Endothelial cell of umbilical vein (primary cell): ENCODE data around the gene CHRNB1. TPM values are rescaled to one million over a fixed set of nuclear protein-coding genes. Genes with fewer than 3 reads are reported as not detected.

Experiments used
- BruUV-seq: library from RNA; stranded (reverse); fragments of 400-500 nt; replicated peaks from 2 replicates; lab custom pipeline; 2021; lab: Mats Ljungman, UMichigan
- CTCF ChIA-PET: fragments of 300-600, 350-600 bp; sonication (Branson Sonifier 250); formaldehyde crosslinking; loops from one replicate; lab custom pipeline; 2021; ENCODE audit warnings: antibody characterized with exemption, inconsistent platforms; lab: Charles Lee
- POLR2A ChIA-PET: fragments of 300-600, 350-600 bp; sonication (Branson Sonifier 250); formaldehyde crosslinking; loops from one replicate; lab custom pipeline; 2021; ENCODE audit warnings: antibody characterized with exemption, inconsistent platforms; lab: Charles Lee
- DNase-seq: peaks from one replicate; pipeline ENCODE4 v3.0.0-alpha.2; 2011; ENCODE audit warnings: low read depth, low spot score
- FAIRE-seq: peaks from 2 replicates; lab custom pipeline; 2011; peaks lifted over from hg19 to GRCh38; lab: Jason Lieb, UNC
- H2AFZ ChIP-seq: 2 replicates; pipeline ENCODE4 v1.6.0; 2012; ENCODE audit warnings: low read depth, low read length, control low read depth, inconsistent platforms
- H3K27ac ChIP-seq: 2 replicates; pipeline ENCODE4 v1.5.1; 2011; ENCODE audit warnings: low read depth, mild to moderate bottlenecking, control low read depth, low read length, moderate library complexity; ENCODE audit not compliant: insufficient read depth
- H3K27me3 ChIP-seq, 2 experiments: 2 replicates each; pipeline versions ENCODE4 v1.6.0 to v1.6.1; 2011; ENCODE audit warnings: low read length in 2 of 2, mixed read lengths in 1 of 2; ENCODE audit not compliant: control insufficient read depth in 2 of 2, insufficient read depth in 2 of 2
- H3K36me3 ChIP-seq, 2 experiments: 2 replicates in 1 of 2; 3 replicates in 1 of 2; pipeline ENCODE4 v1.5.1; 2011; ENCODE audit warnings: low read length in 2 of 2, mild to moderate bottlenecking in 1 of 2, moderate library complexity in 1 of 2; ENCODE audit not compliant: control insufficient read depth in 2 of 2, insufficient read depth in 2 of 2; ENCODE audit errors: extremely low read depth in 1 of 2
- H3K4me1 ChIP-seq: 3 replicates; pipeline ENCODE4 v1.5.1; 2011; ENCODE audit warnings: mild to moderate bottlenecking, low read length; ENCODE audit not compliant: control insufficient read depth, insufficient read depth; ENCODE audit errors: extremely low read depth
- H3K4me2 ChIP-seq: 2 replicates; pipeline ENCODE4 v1.6.1; 2011; ENCODE audit warnings: low read length, control low read depth, mixed read lengths; ENCODE audit not compliant: insufficient read depth
- H3K4me3 ChIP-seq, 3 experiments: fragments of 200-600 bp in 1 of 3; sonication (generic), shearing (Covaris generic) in 1 of 3; replicated peaks in 1 of 3; 2 replicates each; pipeline ENCODE4 v1.5.1; 2011 to 2016; ENCODE audit warnings: control low read depth in 3 of 3, low read length in 3 of 3, mild to moderate bottlenecking in 2 of 3, inconsistent platforms in 1 of 3, low read depth in 1 of 3, moderate library complexity in 1 of 3; ENCODE audit not compliant: insufficient read depth in 1 of 3
- H3K79me2 ChIP-seq: 2 replicates; pipeline ENCODE4 v1.6.0; 2012; ENCODE audit warnings: low read length, inconsistent platforms; ENCODE audit not compliant: control insufficient read depth, insufficient read depth
- H3K9ac ChIP-seq: replicated peaks from 2 replicates; pipeline ENCODE3; 2011; ENCODE audit warnings: low read length, control low read depth; ENCODE audit not compliant: insufficient read depth; ENCODE audit errors: extremely low read depth
- H3K9me1 ChIP-seq: replicated peaks from 3 replicates; pipeline ENCODE4 v1.6.0; 2011; ENCODE audit warnings: mild to moderate bottlenecking, low read length; ENCODE audit not compliant: control insufficient read depth, insufficient read depth; ENCODE audit errors: extremely low read depth
- H3K9me3 ChIP-seq: replicated peaks from 2 replicates; pipeline ENCODE4 v1.5.1; 2012; ENCODE audit warnings: low read length, inconsistent platforms; ENCODE audit not compliant: control insufficient read depth, insufficient read depth
- H4K20me1 ChIP-seq: replicated peaks from 2 replicates; pipeline ENCODE3; 2011; ENCODE audit warnings: mild to moderate bottlenecking, low read length; ENCODE audit not compliant: control insufficient read depth, insufficient read depth; ENCODE audit errors: extremely low read depth
- EZH2 ChIP-seq: IDR thresholded peaks from 2 replicates; pipeline ENCODE4 v1.6.1; 2012; ENCODE audit warnings: borderline replicate concordance, low read depth, mild to moderate bottlenecking, moderate library complexity, low read length, inconsistent platforms; ENCODE audit not compliant: severe bottlenecking
- FOS ChIP-seq: IDR thresholded peaks from 2 replicates; pipeline ENCODE4 v1.6.1; 2011; ENCODE audit warnings: mild to moderate bottlenecking, low read length, moderate library complexity, borderline replicate concordance; ENCODE audit not compliant: insufficient read depth
- GATA2 ChIP-seq: IDR thresholded peaks from 2 replicates; pipeline ENCODE4 v1.7.0; 2011; ENCODE audit warnings: low read depth, mild to moderate bottlenecking, moderate library complexity, mixed read lengths, low read length; ENCODE audit not compliant: insufficient read length, insufficient read depth
- JUN ChIP-seq: IDR thresholded peaks from 2 replicates; pipeline ENCODE4 v1.6.1; 2011; ENCODE audit warnings: borderline replicate concordance, low read depth; ENCODE audit not compliant: insufficient read length, insufficient read depth
- MAX ChIP-seq: IDR thresholded peaks from 2 replicates; pipeline ENCODE4 v1.6.1; 2011; ENCODE audit not compliant: insufficient read depth, insufficient read length
- MYC ChIP-seq: IDR thresholded peaks from one replicate; pipeline ENCODE4 v1.6.1; 2011; ENCODE audit warnings: mild to moderate bottlenecking, low read depth, low read length
- POLR2A ChIP-seq: IDR thresholded peaks from 2 replicates; pipeline ENCODE4 v1.6.1; 2012; ENCODE audit warnings: low read depth, mild to moderate bottlenecking, control low read depth, low read length
- POLR2AphosphoS5 ChIP-seq: IDR thresholded peaks from 2 replicates; pipeline ENCODE4 v1.6.1; 2012; ENCODE audit warnings: low read depth, mild to moderate bottlenecking, control low read depth, low read length, moderate library complexity; ENCODE audit not compliant: insufficient read depth
- dilution Hi-C: fragments of 300-500 bp; cut with MboI; formaldehyde crosslinking; loops from one replicate; pipeline ENCODE4 v1.15.0; 2019; ENCODE audit warnings: low sequenced_read_pairs; ENCODE audit not compliant: extremely low pct_ligation_motif_present
- intact Hi-C: fragments of 100-400 bp; cut with micrococcal nuclease; formaldehyde crosslinking; loops from one replicate; pipeline ENCODE4 v1.10.0; 2022
- polyA plus RNA-seq, 4 experiments: library from polyadenylated mRNA; depleted of rRNA in 3 of 4; stranded (reverse) in 3 of 4; unstranded in 1 of 4; fragments of >200 nt; gene quantifications; 2 replicates each; pipeline versions ENCODE4 v1.2.1 to v1.2.3, GENCODE V29; 2011 to 2012; ENCODE audit warnings: missing spikeins in 1 of 4
- total RNA-seq: library from RNA; stranded (reverse); gene quantifications from 2 replicates; pipeline ENCODE4 v1.2.3, GENCODE V29; 2021
- TF ChIP-seq, protein P1 (sequence below), 2 donors: IDR thresholded peaks; 1 replicate in 1 of 2; 2 replicates in 1 of 2; pipeline ENCODE4 v1.5.1; 2011; ENCODE audit warnings: low read length in 2 of 2, mild to moderate bottlenecking in 2 of 2, moderate library complexity in 2 of 2, control low read depth in 1 of 2, inconsistent platforms in 1 of 2, low read depth in 1 of 2; ENCODE audit not compliant: insufficient read depth in 1 of 2; ENCODE audit errors: extremely low read depth in 1 of 2

The CHRNB1 gene
- total and polyA plus RNA-seq, 2 donors (not counting 3 experiments of a cell fraction or from before 2014, with no cell fraction given): 5.6 to 9.3 TPM

DNA sequence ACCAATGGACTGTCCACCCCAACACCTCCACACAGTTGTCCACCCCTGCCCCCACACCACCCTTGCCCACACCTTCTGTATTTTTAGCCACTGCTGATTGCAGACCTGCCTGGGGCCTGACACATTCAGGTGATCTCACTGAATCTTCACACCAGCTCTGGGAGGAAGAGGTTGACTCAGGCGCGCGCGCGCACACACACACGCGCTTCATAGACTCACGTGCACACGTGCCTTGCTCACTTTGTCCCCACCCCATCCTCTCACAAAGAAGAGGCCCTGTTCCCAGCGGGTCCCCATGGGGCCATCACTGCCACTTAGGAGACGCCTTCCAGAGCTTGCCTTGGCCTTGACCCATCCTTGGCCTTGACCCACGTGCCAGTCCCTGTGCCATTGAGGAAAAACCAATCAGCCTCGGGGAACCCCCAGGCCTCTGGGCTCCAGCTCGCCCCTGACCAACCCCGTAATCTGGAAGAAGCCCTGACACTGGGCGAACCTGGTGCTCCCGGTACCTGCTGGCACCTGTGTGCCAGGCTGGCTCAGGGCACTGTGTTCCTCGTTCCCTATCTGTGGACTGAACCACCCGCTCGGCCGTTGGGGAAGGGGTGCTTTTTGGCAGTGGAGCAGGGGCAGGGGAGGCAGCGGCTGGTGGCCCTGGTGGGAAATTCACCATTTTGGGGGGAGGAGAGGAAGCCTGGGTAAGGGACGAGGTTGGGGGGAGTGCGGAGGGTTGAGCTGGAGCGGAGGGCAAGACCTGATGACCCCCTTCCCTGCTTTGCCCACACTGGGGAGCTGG lies 34.0 kb upstream of the CHRNB1 start:
- no peaks in the 10 kb centered on the region for H3K27me3 ChIP-seq
- no peaks in the 10 kb centered on the region for H3K9me1 ChIP-seq
- H3K4me1 ChIP-seq: no peaks in the 10 kb centered on the region
- no peaks in the 10 kb centered on the region for H4K20me1 ChIP-seq
- POLR2A ChIA-PET: no interaction called here
- dilution Hi-C loops: no loop called here
- FAIRE-seq (no peak), DNase-seq (no peak)
- no peaks in the 10 kb centered on the region for H3K79me2 ChIP-seq
- H3K27ac ChIP-seq: no peak overlapping the region
- intact Hi-C loops: no loop called here
- H3K4me2 ChIP-seq: no peak overlapping the region
- TF ChIP-seq POLR2A (no peak), FOS (no peak), MYC (no peak), GATA2 (no peak), JUN (no peak), MAX (no peak), EZH2 (no peak), POLR2AphosphoS5 (no peak)
- TF ChIP-seq, protein P1, sequence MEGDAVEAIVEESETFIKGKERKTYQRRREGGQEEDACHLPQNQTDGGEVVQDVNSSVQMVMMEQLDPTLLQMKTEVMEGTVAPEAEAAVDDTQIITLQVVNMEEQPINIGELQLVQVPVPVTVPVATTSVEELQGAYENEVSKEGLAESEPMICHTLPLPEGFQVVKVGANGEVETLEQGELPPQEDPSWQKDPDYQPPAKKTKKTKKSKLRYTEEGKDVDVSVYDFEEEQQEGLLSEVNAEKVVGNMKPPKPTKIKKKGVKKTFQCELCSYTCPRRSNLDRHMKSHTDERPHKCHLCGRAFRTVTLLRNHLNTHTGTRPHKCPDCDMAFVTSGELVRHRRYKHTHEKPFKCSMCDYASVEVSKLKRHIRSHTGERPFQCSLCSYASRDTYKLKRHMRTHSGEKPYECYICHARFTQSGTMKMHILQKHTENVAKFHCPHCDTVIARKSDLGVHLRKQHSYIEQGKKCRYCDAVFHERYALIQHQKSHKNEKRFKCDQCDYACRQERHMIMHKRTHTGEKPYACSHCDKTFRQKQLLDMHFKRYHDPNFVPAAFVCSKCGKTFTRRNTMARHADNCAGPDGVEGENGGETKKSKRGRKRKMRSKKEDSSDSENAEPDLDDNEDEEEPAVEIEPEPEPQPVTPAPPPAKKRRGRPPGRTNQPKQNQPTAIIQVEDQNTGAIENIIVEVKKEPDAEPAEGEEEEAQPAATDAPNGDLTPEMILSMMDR (IDR thresholded peaks at IDR 0.05; ENCODE audit: extremely low read depth in 1 of 2, insufficient read depth in 1 of 2, low read depth in 1 of 2, low read length in 2 of 2): no peak
- BruUV-seq: no TSS peak
- CTCF ChIA-PET: no interaction called here
- no peaks in the 10 kb centered on the region for H3K9me3 ChIP-seq
- no peak overlapping the region for H3K4me3 ChIP-seq
- H2AFZ ChIP-seq: no peak overlapping the region
- peaks cover 0 to 17% of the 10 kb centered on the region in 2 experiments for H3K36me3 ChIP-seq
- no peak overlapping the region for H3K9ac ChIP-seq
